ENCODE measurements around the gene FAM118A.
"Not testable (repeated sequence)": the region's sequence is repeated elsewhere in the genome, so short reads cannot be mapped to it uniquely, and the experiment has no call there.

Gene FAM118A

GRCh38 chr22:45366713-45367112 lies 57.0 kb downstream of the FAM118A start:
- no peak overlapping the region for H3K4me3 ChIP-seq (ENCODE audit: low read depth, low read length)
- no peak for DNase-seq (ENCODE audit: low read depth)
- TF ChIP-seq CTCF (IDR thresholded peaks at IDR 0.05; ENCODE audit: insufficient read depth, low read depth, low read length, missing control alignments): no peak

- H3K4me3 ChIP-seq (ENCODE audit: low read depth, low read length): not testable (repeated sequence)
These were observed 63.9 kb downstream of the FAM118A start for GRCh38 chr22:45373592-45373991.

GRCh38 chr22:45376009-45376408 lies 66.3 kb downstream of the FAM118A start:
- peak; percentile 79 for DNase-seq (ENCODE audit: low read depth)
- no peak overlapping the region for H3K4me3 ChIP-seq (ENCODE audit: low read depth, low read length)
- no peak for TF ChIP-seq CTCF (IDR thresholded peaks at IDR 0.05; ENCODE audit: insufficient read depth, low read depth, low read length, missing control alignments)

More at GRCh38 chr22:45373592-45373991, 63.9 kb downstream of the FAM118A start:
- DNase-seq (ENCODE audit: low read depth): not testable (repeated sequence)

GRCh38 chr22:45376703-45377102 lies 67.0 kb downstream of the FAM118A start:
- DNase-seq (ENCODE audit: low read depth): peak; percentile 9
- TF ChIP-seq CTCF (IDR thresholded peaks at IDR 0.05; ENCODE audit: insufficient read depth, low read depth, low read length, missing control alignments): no peak
- no peak overlapping the region for H3K4me3 ChIP-seq (ENCODE audit: low read depth, low read length)

GRCh38 chr22:45381348-45381747 lies 71.6 kb downstream of the FAM118A start:
- H3K4me3 ChIP-seq (ENCODE audit: low read depth, low read length): no peak overlapping the region
- no peak for TF ChIP-seq CTCF (IDR thresholded peaks at IDR 0.05; ENCODE audit: insufficient read depth, low read depth, low read length, missing control alignments)
- no peak for DNase-seq (ENCODE audit: low read depth)

- H3K4me3 ChIP-seq (ENCODE audit: low read depth, low read length): no peak overlapping the region
- TF ChIP-seq CTCF (IDR thresholded peaks at IDR 0.05; ENCODE audit: insufficient read depth, low read depth, low read length, missing control alignments): no peak
- no peak for DNase-seq (ENCODE audit: low read depth)
These were observed 79.8 kb downstream of the FAM118A start for GRCh38 chr22:45389546-45389945.
